ENCODE results near the gene FAM78B. TPM values are rescaled to one million over a fixed set of nuclear protein-coding genes. Genes with fewer than 3 reads are reported as not detected.

The FAM78B gene
- total RNA-seq, 1 donor from 2014 or later, result 3.1 TPM

DNA sequence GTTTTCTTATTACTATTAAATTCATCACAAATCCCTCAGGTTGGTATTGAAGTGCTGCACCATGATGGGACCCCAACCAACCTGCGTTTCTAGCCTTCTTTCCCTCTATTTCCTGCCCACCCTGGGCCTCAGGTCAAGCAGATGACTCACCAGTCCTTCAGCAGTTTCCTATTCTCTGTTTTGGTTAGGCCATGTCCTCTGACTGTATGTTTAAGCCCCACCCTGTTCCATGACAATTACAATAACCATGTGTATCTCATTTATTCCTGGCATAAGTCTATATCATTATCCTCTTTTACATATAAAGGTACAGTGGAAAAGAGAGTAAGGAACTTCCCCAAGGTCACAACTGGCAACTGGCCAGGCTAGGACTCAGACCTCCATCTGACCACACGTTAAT, 5.3 kb upstream of the FAM78B start:
- H3K27ac Mint-ChIP-seq, result no peak overlapping the region
- H3K4me1 Mint-ChIP-seq (ENCODE audit: low read depth), result peaks cover 8% of the 10 kb centered on the region
- no peak for DNase-seq (ENCODE audit: low spot score, unreplicated experiment)
- peaks cover 48% of the 10 kb centered on the region for H3K27me3 Mint-ChIP-seq
- TF ChIP-seq, protein P1, sequence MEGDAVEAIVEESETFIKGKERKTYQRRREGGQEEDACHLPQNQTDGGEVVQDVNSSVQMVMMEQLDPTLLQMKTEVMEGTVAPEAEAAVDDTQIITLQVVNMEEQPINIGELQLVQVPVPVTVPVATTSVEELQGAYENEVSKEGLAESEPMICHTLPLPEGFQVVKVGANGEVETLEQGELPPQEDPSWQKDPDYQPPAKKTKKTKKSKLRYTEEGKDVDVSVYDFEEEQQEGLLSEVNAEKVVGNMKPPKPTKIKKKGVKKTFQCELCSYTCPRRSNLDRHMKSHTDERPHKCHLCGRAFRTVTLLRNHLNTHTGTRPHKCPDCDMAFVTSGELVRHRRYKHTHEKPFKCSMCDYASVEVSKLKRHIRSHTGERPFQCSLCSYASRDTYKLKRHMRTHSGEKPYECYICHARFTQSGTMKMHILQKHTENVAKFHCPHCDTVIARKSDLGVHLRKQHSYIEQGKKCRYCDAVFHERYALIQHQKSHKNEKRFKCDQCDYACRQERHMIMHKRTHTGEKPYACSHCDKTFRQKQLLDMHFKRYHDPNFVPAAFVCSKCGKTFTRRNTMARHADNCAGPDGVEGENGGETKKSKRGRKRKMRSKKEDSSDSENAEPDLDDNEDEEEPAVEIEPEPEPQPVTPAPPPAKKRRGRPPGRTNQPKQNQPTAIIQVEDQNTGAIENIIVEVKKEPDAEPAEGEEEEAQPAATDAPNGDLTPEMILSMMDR (IDR thresholded peaks at IDR 0.05; ENCODE audit: unreplicated experiment), result no peak
- H3K4me3 Mint-ChIP-seq (ENCODE audit: low read depth), result no peak overlapping the region
- no peaks in the 10 kb centered on the region for H3K36me3 Mint-ChIP-seq (ENCODE audit: insufficient read depth)
- no peaks in the 10 kb centered on the region for H3K9me3 Mint-ChIP-seq (ENCODE audit: low read depth)

DNA sequence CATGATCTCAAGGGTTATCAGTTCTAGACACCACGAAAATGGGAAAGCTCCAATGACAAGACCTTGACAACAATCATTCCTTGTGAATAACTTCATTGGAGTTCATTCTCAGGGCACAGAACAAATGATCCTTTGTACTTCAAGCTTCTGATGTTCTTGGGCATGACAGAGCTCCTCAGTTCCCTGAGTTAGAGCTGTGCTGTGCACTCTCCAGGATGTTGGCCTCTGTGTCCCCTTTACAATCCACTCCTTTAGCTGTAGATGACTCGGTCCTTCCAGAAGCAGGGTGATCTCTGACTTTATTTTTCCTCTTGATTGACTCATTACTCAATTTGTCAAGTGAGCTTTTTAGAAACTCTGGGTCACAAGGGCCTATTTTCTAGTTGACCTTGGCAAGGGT, 3.9 kb upstream of the FAM78B start:
- H3K27me3 Mint-ChIP-seq, result peaks cover 45% of the 10 kb centered on the region
- TF ChIP-seq, protein P1 (IDR thresholded peaks at IDR 0.05; ENCODE audit: unreplicated experiment), result no peak
- H3K27ac Mint-ChIP-seq, result no peak overlapping the region
- no peak overlapping the region for H3K4me3 Mint-ChIP-seq (ENCODE audit: low read depth)
- H3K4me1 Mint-ChIP-seq (ENCODE audit: low read depth), result peaks cover 8% of the 10 kb centered on the region
- H3K36me3 Mint-ChIP-seq (ENCODE audit: insufficient read depth), result no peaks in the 10 kb centered on the region
- no peaks in the 10 kb centered on the region for H3K9me3 Mint-ChIP-seq (ENCODE audit: low read depth)
- no peak for DNase-seq (ENCODE audit: low spot score, unreplicated experiment)

DNA sequence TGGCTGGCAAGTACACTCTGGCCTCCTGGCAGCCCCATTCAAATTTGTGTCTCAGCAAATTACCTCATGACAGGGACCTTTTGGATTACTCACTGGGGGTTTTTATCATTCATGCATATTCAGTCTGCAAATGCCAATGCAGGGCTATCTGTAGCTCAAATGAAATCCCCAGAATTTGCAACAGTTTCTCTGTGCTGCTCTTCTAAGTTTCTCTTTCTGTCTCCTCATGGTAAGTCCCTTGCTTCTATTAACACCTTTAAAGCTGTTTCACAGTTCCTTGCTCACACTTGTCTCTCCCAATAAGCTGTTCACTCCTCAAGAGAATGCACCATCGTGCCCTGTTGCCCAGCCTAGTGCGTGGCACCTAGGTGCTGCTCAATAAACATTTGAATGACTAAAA, 3.3 kb upstream of the FAM78B start:
- Mint-ChIP-seq H3K4me1 (ENCODE audit: low read depth) (peaks cover 11% of the 10 kb centered on the region), H3K9me3 (ENCODE audit: low read depth) (no peaks in the 10 kb centered on the region), H3K4me3 (ENCODE audit: low read depth) (no peak overlapping the region), H3K36me3 (ENCODE audit: insufficient read depth) (no peaks in the 10 kb centered on the region), H3K27me3 (peaks cover 46% of the 10 kb centered on the region), H3K27ac (no peak overlapping the region)
- no peak for DNase-seq (ENCODE audit: low spot score, unreplicated experiment)
- TF ChIP-seq, protein P1 (IDR thresholded peaks at IDR 0.05; ENCODE audit: unreplicated experiment), result no peak

DNA sequence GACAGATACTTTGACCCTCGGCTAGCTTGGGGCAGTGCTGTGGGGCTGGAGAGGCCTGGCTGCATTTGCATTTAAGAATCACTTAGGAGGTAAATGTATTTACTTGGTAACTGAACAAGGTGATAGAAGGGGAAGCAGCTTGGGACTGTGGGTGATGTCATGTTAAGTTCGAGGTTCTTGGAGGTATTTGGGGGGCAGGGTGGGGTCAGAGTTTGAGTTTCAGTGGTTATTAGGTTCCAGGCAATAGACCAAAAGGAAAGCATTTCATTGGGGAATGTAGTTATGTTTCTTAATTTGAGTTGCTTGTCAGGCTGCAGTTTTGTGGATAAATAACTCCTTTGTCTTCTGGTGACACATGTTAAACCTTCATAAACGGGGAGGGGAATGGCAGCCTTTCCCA, 2.4 kb upstream of the FAM78B start:
- Mint-ChIP-seq H3K27ac (no peak overlapping the region), H3K4me3 (ENCODE audit: low read depth) (no peak overlapping the region), H3K36me3 (ENCODE audit: insufficient read depth) (no peaks in the 10 kb centered on the region), H3K27me3 (peaks cover 50% of the 10 kb centered on the region), H3K4me1 (ENCODE audit: low read depth) (peaks cover 13% of the 10 kb centered on the region), H3K9me3 (ENCODE audit: low read depth) (no peaks in the 10 kb centered on the region)
- no peak for DNase-seq (ENCODE audit: low spot score, unreplicated experiment)
- TF ChIP-seq, protein P1 (IDR thresholded peaks at IDR 0.05; ENCODE audit: unreplicated experiment), result no peak

DNA sequence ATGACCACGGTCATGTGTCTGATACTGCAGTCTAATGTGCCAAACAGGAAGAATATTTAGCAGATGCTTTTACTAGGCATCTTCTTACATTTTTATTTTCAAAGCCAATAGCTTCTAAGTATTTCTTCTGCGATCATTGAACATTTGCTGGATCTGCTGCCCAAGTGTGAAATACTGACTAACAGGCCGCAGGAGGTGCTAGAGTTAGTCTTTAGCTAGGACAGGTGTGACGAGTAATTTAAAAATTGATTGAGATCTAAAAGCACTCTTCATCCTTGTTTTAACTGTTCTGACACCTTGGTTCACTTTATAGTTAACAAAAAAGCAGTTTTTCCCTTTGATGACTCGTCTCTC, 748 bp upstream of the FAM78B start:
- TF ChIP-seq, protein P1 (IDR thresholded peaks at IDR 0.05; ENCODE audit: unreplicated experiment), result no peak
- H3K36me3 Mint-ChIP-seq (ENCODE audit: insufficient read depth), result no peaks in the 10 kb centered on the region

More for the DNA sequence above, 748 bp upstream of the FAM78B start:
- Mint-ChIP-seq H3K27ac (no peak overlapping the region), H3K27me3 (peaks cover 67% of the 10 kb centered on the region), H3K4me3 (ENCODE audit: low read depth) (peak overlapping the region; percentile 72), H3K4me1 (ENCODE audit: low read depth) (peaks cover 16% of the 10 kb centered on the region), H3K9me3 (ENCODE audit: low read depth) (no peaks in the 10 kb centered on the region)
- DNase-seq (ENCODE audit: low spot score, unreplicated experiment), result no peak
